GM21447 (cell line): Measurements from ENCODE around the gene LETMD1.

Experiments
- ATAC-seq: cut with Tn5 transposase; IDR thresholded peaks from one replicate; pipeline ENCODE4 v1.9.1; 2021; ENCODE audit not compliant: unreplicated experiment

LETMD1 gene

GRCh38 chr12:51025836-51026638 is 22.1 kb upstream of the LETMD1 start, which contains the start of gene SLC11A2:
Gene SLC11A2 (minus strand): TSS chr12:51026384. CDS start chr12:51010728, 15,656 bp downstream.
- peak; percentile 84 for ATAC-seq

DNA sequence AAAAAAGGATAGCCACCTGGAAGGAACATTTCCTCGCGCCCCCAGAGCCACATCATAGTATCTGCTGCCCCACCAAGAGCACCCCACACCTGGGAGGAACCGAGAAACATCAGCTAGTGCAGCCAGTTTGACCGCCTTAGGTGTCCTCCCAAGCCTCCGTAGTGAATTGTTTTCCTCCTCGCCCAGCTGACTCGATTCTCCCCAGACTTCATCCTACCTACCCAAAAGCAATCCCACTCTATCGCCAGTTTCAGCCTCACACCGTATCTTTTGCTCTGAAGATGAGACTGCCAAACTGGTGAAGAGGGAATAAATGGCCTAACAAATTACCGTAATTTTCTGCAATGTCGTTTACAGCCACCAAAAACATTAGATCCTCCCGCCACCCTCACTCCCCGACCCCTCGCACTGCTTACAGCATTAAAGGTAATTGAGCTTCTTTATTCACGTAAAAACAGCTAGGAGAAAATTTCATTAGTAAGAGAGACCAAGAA is 20.7 kb upstream of the LETMD1 start:
- ATAC-seq: no peak

- ATAC-seq: no peak
Measured at GRCh38 chr12:51028126-51028812, 19.9 kb upstream of the LETMD1 start.

DNA sequence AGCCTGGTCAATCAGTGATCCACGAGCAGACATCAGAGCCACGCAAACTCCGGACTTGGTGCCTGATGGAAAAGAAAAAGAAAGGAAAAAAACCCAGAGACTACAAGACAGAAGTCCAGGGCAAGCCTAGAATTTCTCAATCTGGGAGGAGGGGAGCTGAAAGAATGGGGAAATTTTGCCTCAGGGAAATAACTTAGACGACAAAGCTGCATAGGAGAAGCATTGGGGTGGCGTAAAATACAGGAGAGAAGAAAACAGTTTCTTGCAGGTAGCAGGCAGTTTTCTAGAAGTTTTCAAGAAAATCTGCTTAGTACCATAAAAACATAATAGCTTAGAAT is 19.3 kb upstream of the LETMD1 start:
- ATAC-seq: no peak

GRCh38 chr12:51033048-51033447 is 15.1 kb upstream of the LETMD1 start:
- ATAC-seq: no peak

GRCh38 chr12:51033457-51034089 is 14.6 kb upstream of the LETMD1 start:
- ATAC-seq: no peak

- no peak for ATAC-seq
Measured at GRCh38 chr12:51036279-51036678, 11.8 kb upstream of the LETMD1 start.

DNA sequence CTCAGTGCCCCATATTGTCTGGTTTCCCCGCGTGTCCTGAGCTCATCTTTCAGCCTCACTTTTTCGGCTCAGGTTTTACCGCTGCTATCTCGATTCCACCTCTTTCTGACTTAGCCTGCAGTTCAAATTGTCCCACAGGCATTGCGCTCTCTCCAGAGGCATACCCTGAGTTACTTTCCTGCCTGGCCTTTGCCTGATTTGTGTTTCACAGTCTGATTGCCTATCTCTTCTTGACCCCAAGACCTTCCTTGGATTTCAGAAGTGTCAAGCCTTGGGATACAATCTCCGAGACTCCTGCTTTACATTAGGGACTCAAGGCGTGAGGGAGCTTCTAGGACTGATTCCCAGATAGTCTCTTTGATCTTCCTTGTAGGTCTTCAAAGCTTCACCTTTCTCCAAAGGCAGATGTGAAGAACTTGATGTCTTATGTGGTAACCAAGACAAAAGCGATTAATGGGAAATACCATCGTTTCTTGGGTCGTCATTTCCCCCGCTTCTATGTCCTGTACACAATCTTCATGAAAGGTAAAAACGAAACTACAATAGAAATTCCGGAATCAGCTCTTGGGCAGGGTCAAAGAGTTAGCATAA is 629 bp downstream of the LETMD1 start:
- ATAC-seq: no peak

DNA sequence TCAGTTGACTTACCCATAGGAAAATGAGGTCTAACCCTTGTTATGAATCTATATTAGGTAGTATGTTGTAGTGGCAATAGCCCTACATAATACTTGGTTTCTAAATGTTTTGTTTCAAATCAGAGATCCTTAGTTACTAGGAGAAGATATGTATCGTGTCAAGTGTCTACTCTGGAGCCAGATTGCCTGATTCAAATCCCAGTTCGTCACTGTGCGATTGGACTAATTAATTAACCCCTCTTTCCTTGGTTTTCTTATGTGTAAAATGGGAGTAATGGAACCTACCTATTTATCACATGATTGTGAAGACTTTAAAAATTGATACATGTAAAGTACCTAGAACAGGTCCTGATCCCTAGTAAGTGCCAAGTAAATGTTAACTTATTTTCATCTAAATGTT is 1.4 kb downstream of the LETMD1 start:
- ATAC-seq: no peak

DNA sequence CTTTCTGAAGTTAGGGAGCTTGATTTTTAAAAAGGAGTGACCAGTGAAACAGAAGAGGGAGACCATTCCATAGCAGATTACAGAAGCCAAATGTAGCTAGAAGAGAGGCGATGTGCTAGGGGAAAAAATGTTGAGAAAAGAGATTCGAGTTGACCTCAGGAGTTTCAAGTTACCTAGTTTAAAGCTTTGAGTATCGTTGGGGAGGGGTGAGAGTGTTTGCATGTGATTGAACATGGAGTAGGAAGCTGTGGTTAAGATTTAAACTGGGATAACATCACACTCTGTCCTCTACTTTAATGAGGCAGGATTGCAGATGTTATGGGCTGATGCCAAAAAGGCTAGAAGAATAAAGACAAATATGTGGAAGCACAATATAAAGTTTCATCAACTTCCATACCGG is 3.7 kb downstream of the LETMD1 start:
- ATAC-seq: no peak

GRCh38 chr12:51055060-51055459 is 6.9 kb downstream of the LETMD1 start:
- no peak for ATAC-seq

GRCh38 chr12:51056242-51056641 is 8.1 kb downstream of the LETMD1 start:
- no peak for ATAC-seq

DNA sequence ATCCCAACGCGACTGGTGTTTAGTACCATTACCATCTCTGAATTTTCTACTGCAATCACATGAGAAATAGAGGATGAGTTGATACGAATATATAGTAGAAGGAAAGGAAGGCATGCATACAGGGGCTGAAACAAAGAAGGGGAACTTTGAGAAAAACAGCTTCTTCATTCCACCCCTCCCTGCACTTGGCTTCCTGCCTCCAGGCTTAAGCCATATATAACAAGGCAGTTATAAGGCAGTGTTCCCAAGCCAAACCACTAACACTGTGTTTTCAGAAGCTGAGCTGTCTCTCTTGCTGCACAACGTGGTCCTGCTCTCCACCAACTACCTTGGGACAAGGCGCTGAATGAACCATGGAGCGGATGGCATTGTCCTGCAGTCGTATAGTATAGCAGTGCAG is 11.0 kb downstream of the LETMD1 start:
- no peak for ATAC-seq

GRCh38 chr12:51062631-51063397 is 14.7 kb downstream of the LETMD1 start:
- ATAC-seq: no peak

- ATAC-seq: no peak
Measured at GRCh38 chr12:51065530-51065929, 17.4 kb downstream of the LETMD1 start.

- ATAC-seq: no peak
Measured at GRCh38 chr12:51067229-51067628, 19.1 kb downstream of the LETMD1 start.

- ATAC-seq: no peak
Measured at GRCh38 chr12:51067771-51068170, 19.6 kb downstream of the LETMD1 start.

DNA sequence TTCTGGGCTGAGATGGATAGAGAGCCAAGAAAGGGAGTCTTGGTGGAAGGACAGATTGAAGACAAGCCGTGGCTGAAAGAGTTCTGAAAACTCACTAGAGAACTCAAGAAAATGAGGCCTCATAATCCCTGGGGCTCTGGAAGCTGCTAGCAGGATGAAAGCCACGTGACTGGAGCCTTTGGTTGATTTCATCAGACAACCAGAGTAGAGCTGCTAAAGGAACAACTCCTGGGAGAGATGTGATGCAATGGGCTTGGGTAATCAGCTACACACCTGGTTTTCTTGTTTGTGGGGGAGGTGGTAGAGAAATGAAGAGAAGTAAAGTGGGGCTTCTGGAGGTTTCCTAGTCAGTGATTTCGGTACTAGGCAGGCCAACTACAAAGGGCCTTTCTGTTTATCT is 21.9 kb downstream of the LETMD1 start:
- ATAC-seq: no peak

GRCh38 chr12:51071663-51072062 is 23.5 kb downstream of the LETMD1 start:
- ATAC-seq: no peak

- no peak for ATAC-seq
Measured at GRCh38 chr12:51075390-51075789, 27.3 kb downstream of the LETMD1 start.
